Stimulated activated CD8-positive, alpha-beta memory T cell treated with anti-CD3 and anti-CD28 coated beads, Interleukin-12 subunit alpha, Interleukin-12 subunit beta, amount 100 ng/mL, for 24 hours (primary cell): ENCODE data around the gene MED13.
"Not testable (repeated sequence)": the region's sequence is repeated elsewhere in the genome, so short reads cannot be mapped to it uniquely, and the experiment has no call there.

Source experiments
- DNase-seq: peaks from one replicate; pipeline ENCODE4 v3.0.0-alpha.2; 2020; ENCODE audit errors: extremely low read depth

MED13 gene

GRCh38 chr17:62086737-62087136, 21.7 kb upstream of the MED13 start:
- no peak for DNase-seq

- no peak for DNase-seq
Observed at GRCh38 chr17:62085511-62086408, 20.7 kb upstream of the MED13 start.

GRCh38 chr17:62084585-62084984, 19.5 kb upstream of the MED13 start:
- DNase-seq: no peak

- no peak for DNase-seq
Observed at GRCh38 chr17:62083651-62084050, 18.6 kb upstream of the MED13 start.

GRCh38 chr17:62080647-62081046, 15.6 kb upstream of the MED13 start:
- no peak for DNase-seq

- no peak for DNase-seq
Observed at GRCh38 chr17:62078009-62078408, 12.9 kb upstream of the MED13 start.

GRCh38 chr17:62076864-62077788, 12.0 kb upstream of the MED13 start:
- no peak for DNase-seq

GRCh38 chr17:62075308-62075815, 10.3 kb upstream of the MED13 start:
- no peak for DNase-seq

GRCh38 chr17:62073993-62074392, 8.9 kb upstream of the MED13 start:
- DNase-seq: no peak

GRCh38 chr17:62072855-62073254, 7.8 kb upstream of the MED13 start:
- not testable (repeated sequence) for DNase-seq

- no peak for DNase-seq
Observed at GRCh38 chr17:62070900-62071299, 5.8 kb upstream of the MED13 start.

GRCh38 chr17:62067165-62068145, 2.4 kb upstream of the MED13 start:
- no peak for DNase-seq

- DNase-seq: peak; percentile 96
Observed at GRCh38 chr17:62065611-62066468, 762 bp upstream of the MED13 start.

GRCh38 chr17:62064029-62064790, 868 bp downstream of the MED13 start:
- no peak for DNase-seq

- no peak for DNase-seq
Observed at GRCh38 chr17:62062944-62063343, 2.1 kb downstream of the MED13 start.

GRCh38 chr17:62062302-62062701, 2.8 kb downstream of the MED13 start:
- no peak for DNase-seq

- no peak for DNase-seq
Observed at GRCh38 chr17:62059414-62059813, 5.7 kb downstream of the MED13 start.

- DNase-seq: no peak
Observed at GRCh38 chr17:62058611-62059010, 6.5 kb downstream of the MED13 start.

GRCh38 chr17:62057696-62058095, 7.4 kb downstream of the MED13 start:
- no peak for DNase-seq
